Measurements from ENCODE around the gene XPNPEP1.

Gene XPNPEP1

GRCh38 chr10:109939315-109939961 lies 16.1 kb upstream of the XPNPEP1 start:
- no peak for TF ChIP-seq POU2F2 (IDR thresholded peaks at IDR 0.05; ENCODE audit: low read depth, low read length)
- no peak for TF ChIP-seq TAF1 (IDR thresholded peaks at IDR 0.05; ENCODE audit: low read depth, low read length)
- TF ChIP-seq POLR2A (IDR thresholded peaks at IDR 0.05; ENCODE audit: low read depth, low read length), result no peak
- no peak for TF ChIP-seq POLR2AphosphoS5 (IDR thresholded peaks at IDR 0.05; ENCODE audit: low read depth, low read length)
- TF ChIP-seq PAX5 (IDR thresholded peaks at IDR 0.05; ENCODE audit: insufficient read depth, low read length, severe bottlenecking), result no peak
- TF ChIP-seq SPI1 (IDR thresholded peaks at IDR 0.05; ENCODE audit: low read depth, low read length), result no peak
- FAIRE-seq (no peak), DNase-seq (ENCODE audit: insufficient read length, low spot score) (no peak)

GRCh38 chr10:109937460-109938065 lies 14.3 kb upstream of the XPNPEP1 start:
- DNase-seq (ENCODE audit: insufficient read length, low spot score) (no peak), FAIRE-seq (no peak)
- TF ChIP-seq TAF1 (IDR thresholded peaks at IDR 0.05; ENCODE audit: low read depth, low read length), result no peak
- TF ChIP-seq SPI1 (IDR thresholded peaks at IDR 0.05; ENCODE audit: low read depth, low read length), result no peak
- no peak for TF ChIP-seq PAX5 (IDR thresholded peaks at IDR 0.05; ENCODE audit: insufficient read depth, low read length, severe bottlenecking)
- no peak for TF ChIP-seq POLR2A (IDR thresholded peaks at IDR 0.05; ENCODE audit: low read depth, low read length)
- TF ChIP-seq POU2F2 (IDR thresholded peaks at IDR 0.05; ENCODE audit: low read depth, low read length), result no peak
- TF ChIP-seq POLR2AphosphoS5 (IDR thresholded peaks at IDR 0.05; ENCODE audit: low read depth, low read length), result no peak

- FAIRE-seq (no peak), DNase-seq (ENCODE audit: insufficient read length, low spot score) (no peak)
- TF ChIP-seq POLR2A (IDR thresholded peaks at IDR 0.05; ENCODE audit: low read depth, low read length) (no peak), SPI1 (IDR thresholded peaks at IDR 0.05; ENCODE audit: low read depth, low read length) (no peak), POU2F2 (IDR thresholded peaks at IDR 0.05; ENCODE audit: low read depth, low read length) (no peak), PAX5 (IDR thresholded peaks at IDR 0.05; ENCODE audit: insufficient read depth, low read length, severe bottlenecking) (no peak), POLR2AphosphoS5 (IDR thresholded peaks at IDR 0.05; ENCODE audit: low read depth, low read length) (no peak), TAF1 (IDR thresholded peaks at IDR 0.05; ENCODE audit: low read depth, low read length) (no peak)
Observed at GRCh38 chr10:109934958-109935793, 11.9 kb upstream of the XPNPEP1 start.

- TF ChIP-seq SPI1 (IDR thresholded peaks at IDR 0.05; ENCODE audit: low read depth, low read length) (no peak), POU2F2 (IDR thresholded peaks at IDR 0.05; ENCODE audit: low read depth, low read length) (no peak), POLR2AphosphoS5 (IDR thresholded peaks at IDR 0.05; ENCODE audit: low read depth, low read length) (no peak), POLR2A (IDR thresholded peaks at IDR 0.05; ENCODE audit: low read depth, low read length) (no peak), TAF1 (IDR thresholded peaks at IDR 0.05; ENCODE audit: low read depth, low read length) (no peak), PAX5 (IDR thresholded peaks at IDR 0.05; ENCODE audit: insufficient read depth, low read length, severe bottlenecking) (no peak)
- DNase-seq (ENCODE audit: insufficient read length, low spot score), result no peak
- FAIRE-seq, result no peak
Observed at GRCh38 chr10:109933984-109934565, 10.8 kb upstream of the XPNPEP1 start.

- FAIRE-seq, result no peak
- TF ChIP-seq POLR2A (IDR thresholded peaks at IDR 0.05; ENCODE audit: low read depth, low read length) (no peak), PAX5 (IDR thresholded peaks at IDR 0.05; ENCODE audit: insufficient read depth, low read length, severe bottlenecking) (no peak), SPI1 (IDR thresholded peaks at IDR 0.05; ENCODE audit: low read depth, low read length) (no peak), POLR2AphosphoS5 (IDR thresholded peaks at IDR 0.05; ENCODE audit: low read depth, low read length) (no peak), POU2F2 (IDR thresholded peaks at IDR 0.05; ENCODE audit: low read depth, low read length) (no peak), TAF1 (IDR thresholded peaks at IDR 0.05; ENCODE audit: low read depth, low read length) (no peak)
- DNase-seq (ENCODE audit: insufficient read length, low spot score), result no peak
Observed at GRCh38 chr10:109932968-109933367, 9.7 kb upstream of the XPNPEP1 start.

GRCh38 chr10:109932391-109932790 lies 9.1 kb upstream of the XPNPEP1 start:
- no peak for DNase-seq (ENCODE audit: insufficient read length, low spot score)
- TF ChIP-seq SPI1 (IDR thresholded peaks at IDR 0.05; ENCODE audit: low read depth, low read length) (no peak), POU2F2 (IDR thresholded peaks at IDR 0.05; ENCODE audit: low read depth, low read length) (no peak), POLR2AphosphoS5 (IDR thresholded peaks at IDR 0.05; ENCODE audit: low read depth, low read length) (no peak), TAF1 (IDR thresholded peaks at IDR 0.05; ENCODE audit: low read depth, low read length) (no peak), PAX5 (IDR thresholded peaks at IDR 0.05; ENCODE audit: insufficient read depth, low read length, severe bottlenecking) (no peak), POLR2A (IDR thresholded peaks at IDR 0.05; ENCODE audit: low read depth, low read length) (no peak)
- FAIRE-seq, result no peak

- peak; percentile 35 for FAIRE-seq
- DNase-seq (ENCODE audit: insufficient read length, low spot score), result no peak
- TF ChIP-seq TAF1 (IDR thresholded peaks at IDR 0.05; ENCODE audit: low read depth, low read length) (no peak), POLR2A (IDR thresholded peaks at IDR 0.05; ENCODE audit: low read depth, low read length) (no peak), POU2F2 (IDR thresholded peaks at IDR 0.05; ENCODE audit: low read depth, low read length) (no peak), POLR2AphosphoS5 (IDR thresholded peaks at IDR 0.05; ENCODE audit: low read depth, low read length) (no peak), PAX5 (IDR thresholded peaks at IDR 0.05; ENCODE audit: insufficient read depth, low read length, severe bottlenecking) (no peak), SPI1 (IDR thresholded peaks at IDR 0.05; ENCODE audit: low read depth, low read length) (no peak)
Observed at GRCh38 chr10:109931163-109931562, 7.9 kb upstream of the XPNPEP1 start.

- FAIRE-seq (no peak), DNase-seq (ENCODE audit: insufficient read length, low spot score) (no peak)
- TF ChIP-seq PAX5 (IDR thresholded peaks at IDR 0.05; ENCODE audit: insufficient read depth, low read length, severe bottlenecking) (no peak), POU2F2 (IDR thresholded peaks at IDR 0.05; ENCODE audit: low read depth, low read length) (no peak), TAF1 (IDR thresholded peaks at IDR 0.05; ENCODE audit: low read depth, low read length) (no peak), POLR2AphosphoS5 (IDR thresholded peaks at IDR 0.05; ENCODE audit: low read depth, low read length) (no peak), POLR2A (IDR thresholded peaks at IDR 0.05; ENCODE audit: low read depth, low read length) (no peak), SPI1 (IDR thresholded peaks at IDR 0.05; ENCODE audit: low read depth, low read length) (no peak)
Observed at GRCh38 chr10:109929501-109930219, 6.3 kb upstream of the XPNPEP1 start.
